Measurements from ENCODE around the gene RGL1.

Gene RGL1

GRCh38 chr1:183787704-183788103 is 17.2 kb upstream of the RGL1 start:
- no peak for DNase-seq (ENCODE audit: insufficient read length, low spot score)
- no peak for FAIRE-seq
- TF ChIP-seq, protein P1, sequence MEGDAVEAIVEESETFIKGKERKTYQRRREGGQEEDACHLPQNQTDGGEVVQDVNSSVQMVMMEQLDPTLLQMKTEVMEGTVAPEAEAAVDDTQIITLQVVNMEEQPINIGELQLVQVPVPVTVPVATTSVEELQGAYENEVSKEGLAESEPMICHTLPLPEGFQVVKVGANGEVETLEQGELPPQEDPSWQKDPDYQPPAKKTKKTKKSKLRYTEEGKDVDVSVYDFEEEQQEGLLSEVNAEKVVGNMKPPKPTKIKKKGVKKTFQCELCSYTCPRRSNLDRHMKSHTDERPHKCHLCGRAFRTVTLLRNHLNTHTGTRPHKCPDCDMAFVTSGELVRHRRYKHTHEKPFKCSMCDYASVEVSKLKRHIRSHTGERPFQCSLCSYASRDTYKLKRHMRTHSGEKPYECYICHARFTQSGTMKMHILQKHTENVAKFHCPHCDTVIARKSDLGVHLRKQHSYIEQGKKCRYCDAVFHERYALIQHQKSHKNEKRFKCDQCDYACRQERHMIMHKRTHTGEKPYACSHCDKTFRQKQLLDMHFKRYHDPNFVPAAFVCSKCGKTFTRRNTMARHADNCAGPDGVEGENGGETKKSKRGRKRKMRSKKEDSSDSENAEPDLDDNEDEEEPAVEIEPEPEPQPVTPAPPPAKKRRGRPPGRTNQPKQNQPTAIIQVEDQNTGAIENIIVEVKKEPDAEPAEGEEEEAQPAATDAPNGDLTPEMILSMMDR (IDR thresholded peaks at IDR 0.05; ENCODE audit: insufficient read depth, missing control alignments) = no peak

DNA sequence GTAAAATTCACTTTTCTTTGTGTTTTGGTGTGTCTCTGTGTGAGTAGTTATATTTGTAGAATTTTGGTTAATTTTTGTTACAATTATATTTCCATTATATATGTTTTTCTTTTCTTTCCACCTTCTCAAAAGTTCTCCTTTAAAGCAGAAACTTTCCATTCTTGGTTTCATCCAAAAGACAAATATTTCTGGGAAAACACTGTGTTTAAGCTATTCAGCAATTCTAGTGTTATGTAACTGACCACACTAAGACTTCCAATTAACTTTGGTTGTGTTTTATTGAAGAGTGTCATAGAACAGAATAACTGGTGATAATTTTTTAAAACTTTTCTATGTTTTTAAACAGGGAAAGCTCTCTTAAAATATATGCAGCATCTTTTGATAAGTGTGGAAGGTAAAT is 13.6 kb upstream of the RGL1 start:
- TF ChIP-seq, protein P1 (IDR thresholded peaks at IDR 0.05; ENCODE audit: insufficient read depth, missing control alignments) = no peak
- DNase-seq (ENCODE audit: insufficient read length, low spot score) = no peak
- FAIRE-seq = peak; percentile 11

DNA sequence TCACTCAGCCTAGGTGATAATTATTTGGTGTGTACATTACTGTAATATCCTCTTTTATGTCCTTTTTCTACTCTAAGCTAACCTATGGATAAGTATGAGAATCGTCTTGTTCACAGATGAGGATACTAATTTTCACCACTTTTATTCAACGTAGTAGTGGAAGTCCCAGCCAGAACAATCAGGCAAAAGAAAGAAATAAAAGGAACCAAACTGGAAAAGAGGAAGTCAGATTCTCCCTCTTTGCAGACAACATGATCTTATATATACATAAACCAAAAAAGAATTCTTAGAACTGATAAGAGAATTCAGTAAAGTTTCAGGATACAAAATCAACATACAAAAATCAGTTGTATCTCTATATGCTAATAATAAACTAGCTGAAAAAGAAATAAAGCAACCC is 12.6 kb upstream of the RGL1 start:
- FAIRE-seq (no peak), DNase-seq (ENCODE audit: insufficient read length, low spot score) (no peak)
- TF ChIP-seq, protein P1 (IDR thresholded peaks at IDR 0.05; ENCODE audit: insufficient read depth, missing control alignments) = no peak

DNA sequence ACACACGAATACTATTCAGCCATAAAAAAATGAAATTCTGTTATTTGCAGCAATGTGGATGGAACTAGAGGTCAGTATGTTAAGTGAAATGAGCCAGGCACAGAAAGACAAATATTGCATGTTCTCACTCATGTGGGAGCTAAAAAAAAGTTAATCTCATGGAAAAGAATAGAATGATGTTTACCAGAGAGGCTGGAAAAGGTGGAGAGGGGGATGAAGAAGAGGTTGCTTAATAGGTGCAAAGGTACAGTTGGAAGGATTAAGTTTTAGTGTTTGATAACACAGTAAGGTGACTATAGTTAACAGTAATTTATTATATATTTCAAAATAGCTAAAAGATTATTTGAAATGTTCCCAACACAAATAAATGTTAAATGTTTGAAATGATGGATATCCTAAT is 10.8 kb upstream of the RGL1 start:
- TF ChIP-seq, protein P1 (IDR thresholded peaks at IDR 0.05; ENCODE audit: insufficient read depth, missing control alignments) = no peak
- DNase-seq (ENCODE audit: insufficient read length, low spot score) (no peak), FAIRE-seq (no peak)

DNA sequence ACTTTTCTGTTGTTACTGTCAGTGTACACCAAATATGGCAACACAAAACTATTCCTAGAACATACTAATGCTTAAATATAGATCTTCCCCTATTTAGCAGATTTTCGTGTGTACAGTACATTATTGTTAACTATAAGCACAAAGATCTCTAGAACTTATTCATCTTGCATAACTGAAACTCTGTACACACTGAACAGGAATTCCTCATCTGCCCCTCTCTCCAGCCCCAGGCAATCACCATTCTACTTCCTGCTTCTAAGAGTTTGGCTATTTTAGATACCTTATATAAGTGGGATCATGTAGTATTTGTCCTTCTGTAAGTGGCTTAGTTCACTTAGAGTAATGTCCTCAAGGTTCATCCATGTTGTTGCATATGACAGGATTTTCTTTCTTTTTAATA is 4.5 kb upstream of the RGL1 start:
- TF ChIP-seq, protein P1 (IDR thresholded peaks at IDR 0.05; ENCODE audit: insufficient read depth, missing control alignments) = no peak
- DNase-seq (ENCODE audit: insufficient read length, low spot score) (no peak), FAIRE-seq (no peak)

DNA sequence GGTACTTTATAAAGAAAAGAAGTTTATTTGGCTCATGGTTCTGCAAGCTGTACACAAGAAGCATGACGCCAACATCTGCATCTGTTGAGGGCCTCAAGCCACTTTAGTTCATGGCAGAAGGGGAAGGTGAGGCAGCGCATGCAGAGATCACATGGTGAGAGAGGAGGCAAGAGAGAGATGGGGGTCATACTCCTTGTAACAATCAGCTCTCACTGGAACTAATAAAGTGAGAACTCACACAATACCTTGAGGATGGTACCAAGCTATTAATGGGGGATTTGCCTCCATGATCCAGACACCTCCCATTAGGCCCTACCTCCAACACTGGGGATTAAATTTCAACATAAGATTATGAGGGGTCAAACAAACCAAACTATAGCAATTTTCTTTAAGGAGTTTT is 3.3 kb upstream of the RGL1 start:
- no peak for FAIRE-seq
- TF ChIP-seq, protein P1 (IDR thresholded peaks at IDR 0.05; ENCODE audit: insufficient read depth, missing control alignments) = no peak

GRCh38 chr1:183804387-183804786 is 533 bp upstream of the RGL1 start:
- TF ChIP-seq, protein P1 (IDR thresholded peaks at IDR 0.05; ENCODE audit: insufficient read depth, missing control alignments) = no peak
- no peak for DNase-seq (ENCODE audit: insufficient read length, low spot score)
- no peak for FAIRE-seq

More for the DNA sequence above, 3.3 kb upstream of the RGL1 start:
- DNase-seq (ENCODE audit: insufficient read length, low spot score) = no peak
